HEK293 (cell line): ENCODE data around the gene ABCG4.

ENCODE experiments used
- GFI1B ChIP-seq: fragments of 450-650 bp; formaldehyde crosslinking; IDR thresholded peaks from 2 replicates; pipeline ENCODE4 v1.5.1; 2016; ENCODE audit warnings: missing biosample characterization, missing genetic modification characterization
- GLI2 ChIP-seq: fragments of 450-650 bp; formaldehyde crosslinking; IDR thresholded peaks from 2 replicates; pipeline ENCODE4; 2017; ENCODE audit warnings: missing biosample characterization, missing genetic modification characterization, low read depth, borderline replicate concordance
- KLF1 ChIP-seq: fragments of 450-650 bp; formaldehyde crosslinking; IDR thresholded peaks from 2 replicates; pipeline ENCODE4 v1.5.1; 2016; ENCODE audit warnings: missing biosample characterization, missing genetic modification characterization
- KLF10 ChIP-seq: fragments of 450-650 bp; IDR thresholded peaks from 2 replicates; pipeline ENCODE4 v1.5.1; 2018; ENCODE audit warnings: missing biosample characterization, mild to moderate bottlenecking, missing genetic modification characterization
- OSR2 ChIP-seq: fragments of 450-650 bp; formaldehyde crosslinking; IDR thresholded peaks from 2 replicates; pipeline ENCODE4 v1.5.1; 2016; ENCODE audit warnings: missing biosample characterization, missing genetic modification characterization
- RBAK ChIP-seq: fragments of 450-650 bp; formaldehyde crosslinking; IDR thresholded peaks from 2 replicates; pipeline ENCODE4 v1.5.1; 2016; ENCODE audit warnings: missing biosample characterization, missing genetic modification characterization
- SCRT2 ChIP-seq: fragments of 450-650 bp; formaldehyde crosslinking; IDR thresholded peaks from 2 replicates; pipeline ENCODE4 v1.5.1; 2016; ENCODE audit warnings: missing biosample characterization, missing genetic modification characterization
- WT1 ChIP-seq: fragments of 450-650 bp; formaldehyde crosslinking; IDR thresholded peaks from 2 replicates; pipeline ENCODE4 v1.5.1; 2016; ENCODE audit warnings: missing biosample characterization, missing genetic modification characterization
- ZBTB1 ChIP-seq: fragments of 450-650 bp; formaldehyde crosslinking; IDR thresholded peaks from 2 replicates; pipeline ENCODE4 v1.5.1; 2016; ENCODE audit warnings: missing biosample characterization, missing genetic modification characterization
- ZFP37 ChIP-seq: fragments of 450-650 bp; formaldehyde crosslinking; IDR thresholded peaks from 2 replicates; pipeline ENCODE4 v1.5.1; 2016; ENCODE audit warnings: missing biosample characterization, missing genetic modification characterization
- ZNF10 ChIP-seq: fragments of 450-650 bp; formaldehyde crosslinking; IDR thresholded peaks from 2 replicates; pipeline ENCODE4 v1.5.1; 2017; ENCODE audit warnings: missing biosample characterization, missing genetic modification characterization
- ZNF121 ChIP-seq: fragments of 450-650 bp; formaldehyde crosslinking; IDR thresholded peaks from 2 replicates; pipeline ENCODE4 v1.5.1; 2016; ENCODE audit warnings: missing biosample characterization, missing genetic modification characterization
- ZNF140 ChIP-seq: fragments of 450-650 bp; formaldehyde crosslinking; IDR thresholded peaks from 2 replicates; pipeline ENCODE4 v1.5.1; 2016; ENCODE audit warnings: missing biosample characterization, missing genetic modification characterization
- ZNF148 ChIP-seq: fragments of 450-650 bp; formaldehyde crosslinking; IDR thresholded peaks from 2 replicates; pipeline ENCODE4 v1.5.0; 2017; ENCODE audit warnings: missing biosample characterization, missing genetic modification characterization, borderline replicate concordance
- ZNF16 ChIP-seq: fragments of 450-650 bp; formaldehyde crosslinking; IDR thresholded peaks from 2 replicates; pipeline ENCODE4 v1.5.1; 2016; ENCODE audit warnings: low read depth, missing biosample characterization, missing genetic modification characterization
- ZNF174 ChIP-seq: fragments of 450-650 bp; formaldehyde crosslinking; IDR thresholded peaks from 2 replicates; pipeline ENCODE4 v1.5.0; 2017; ENCODE audit warnings: missing biosample characterization, mild to moderate bottlenecking, missing genetic modification characterization
- ZNF324 ChIP-seq: fragments of 450-650 bp; formaldehyde crosslinking; IDR thresholded peaks from 2 replicates; pipeline ENCODE4 v1.5.1; 2016; ENCODE audit warnings: missing biosample characterization, missing genetic modification characterization
- ZNF366 ChIP-seq: fragments of 450-650 bp; formaldehyde crosslinking; conservative IDR thresholded peaks from 2 replicates; pipeline ENCODE4 v1.5.1; 2016; ENCODE audit warnings: missing biosample characterization, missing genetic modification characterization
- ZNF544 ChIP-seq: fragments of 450-650 bp; formaldehyde crosslinking; IDR thresholded peaks from 2 replicates; pipeline ENCODE4 v1.5.0; 2017; ENCODE audit warnings: missing biosample characterization, missing genetic modification characterization
- ZNF560 ChIP-seq: fragments of 450-650 bp; formaldehyde crosslinking; IDR thresholded peaks from 2 replicates; pipeline ENCODE4 v1.5.1; 2017; ENCODE audit warnings: missing biosample characterization, missing genetic modification characterization, borderline replicate concordance
- ZNF596 ChIP-seq: fragments of 450-650 bp; IDR thresholded peaks from 2 replicates; pipeline ENCODE4 v1.5.0; 2018; ENCODE audit warnings: missing biosample characterization, mild to moderate bottlenecking, missing genetic modification characterization, moderate library complexity
- ZNF610 ChIP-seq: fragments of 450-650 bp; formaldehyde crosslinking; IDR thresholded peaks from 2 replicates; pipeline ENCODE4 v1.5.1; 2016; ENCODE audit warnings: missing biosample characterization, missing genetic modification characterization, borderline replicate concordance
- ZNF777 ChIP-seq: fragments of 450-650 bp; formaldehyde crosslinking; IDR thresholded peaks from 2 replicates; pipeline ENCODE4 v1.5.1; 2017; ENCODE audit warnings: missing biosample characterization, missing genetic modification characterization, borderline replicate concordance
- ZSCAN16 ChIP-seq: fragments of 450-650 bp; formaldehyde crosslinking; IDR thresholded peaks from 2 replicates; pipeline ENCODE4 v1.5.1; 2016; ENCODE audit warnings: missing biosample characterization, missing genetic modification characterization
- ZSCAN18 ChIP-seq: fragments of 450-650 bp; formaldehyde crosslinking; IDR thresholded peaks from 2 replicates; pipeline ENCODE4 v1.5.1; 2016; ENCODE audit warnings: missing biosample characterization, missing genetic modification characterization
- TF ChIP-seq, protein P1 (sequence below): fragments of 450-650 bp; formaldehyde crosslinking; IDR thresholded peaks from 2 replicates; pipeline ENCODE4 v1.5.1; 2016; ENCODE audit warnings: missing biosample characterization, missing genetic modification characterization, borderline replicate concordance
- TF ChIP-seq, protein P2 (sequence below): fragments of 450-650 bp; formaldehyde crosslinking; IDR thresholded peaks from 2 replicates; pipeline ENCODE4 v1.5.1; 2017; ENCODE audit warnings: missing biosample characterization, missing genetic modification characterization
- TF ChIP-seq, protein P3 (sequence below): fragments of 450-650 bp; formaldehyde crosslinking; IDR thresholded peaks from 2 replicates; pipeline ENCODE4 v1.5.1; 2016; ENCODE audit warnings: missing biosample characterization, missing genetic modification characterization, low read depth

The ABCG4 gene

GRCh38 chr11:119168471-119169281, 19.8 kb downstream of the ABCG4 start, which contains the start of gene NLRX1 (continued):
- TF ChIP-seq ZSCAN18 (tag by site-specific recombination) (0 out of 2 replicates have a peak, but pooled peaks have one; percentile 39), GFI1B (no peak), RBAK (no peak), ZNF140 (no peak), ZNF544 (tag by site-specific recombination) (no peak), ZNF148 (tag by site-specific recombination) (no peak), GLI2 (tag by site-specific recombination) (no peak), ZSCAN16 (no peak), OSR2 (tag by site-specific recombination) (no peak), ZNF777 (tag by site-specific recombination) (no peak), SCRT2 (tag by site-specific recombination) (no peak), KLF10 (0 out of 2 replicates have a peak, but pooled peaks have one; percentile 34), ZNF560 (no peak), ZNF121 (peak; percentile 86), WT1 (tag by site-specific recombination) (peak; percentile 25; the same call in 1 of the 2 replicates), ZNF596 (no peak), ZNF324 (tag by site-specific recombination) (peak; percentile 93), ZBTB1 (tag by site-specific recombination) (0 out of 2 replicates have a peak, but pooled peaks have one; percentile 24), ZNF10 (tag by site-specific recombination) (0 out of 2 replicates have a peak, but pooled peaks have one; percentile 16), ZNF610 (tag by site-specific recombination) (no peak), ZFP37 (tag by site-specific recombination) (0 out of 2 replicates have a peak, but pooled peaks have one; percentile 59), ZNF174 (tag by site-specific recombination) (no peak), KLF1 (tag by site-specific recombination) (no peak; the same call in 1 of the 2 replicates), ZNF366 (tag by site-specific recombination) (no peak), ZNF16 (tag by site-specific recombination) (no peak)
- TF ChIP-seq, protein P1, sequence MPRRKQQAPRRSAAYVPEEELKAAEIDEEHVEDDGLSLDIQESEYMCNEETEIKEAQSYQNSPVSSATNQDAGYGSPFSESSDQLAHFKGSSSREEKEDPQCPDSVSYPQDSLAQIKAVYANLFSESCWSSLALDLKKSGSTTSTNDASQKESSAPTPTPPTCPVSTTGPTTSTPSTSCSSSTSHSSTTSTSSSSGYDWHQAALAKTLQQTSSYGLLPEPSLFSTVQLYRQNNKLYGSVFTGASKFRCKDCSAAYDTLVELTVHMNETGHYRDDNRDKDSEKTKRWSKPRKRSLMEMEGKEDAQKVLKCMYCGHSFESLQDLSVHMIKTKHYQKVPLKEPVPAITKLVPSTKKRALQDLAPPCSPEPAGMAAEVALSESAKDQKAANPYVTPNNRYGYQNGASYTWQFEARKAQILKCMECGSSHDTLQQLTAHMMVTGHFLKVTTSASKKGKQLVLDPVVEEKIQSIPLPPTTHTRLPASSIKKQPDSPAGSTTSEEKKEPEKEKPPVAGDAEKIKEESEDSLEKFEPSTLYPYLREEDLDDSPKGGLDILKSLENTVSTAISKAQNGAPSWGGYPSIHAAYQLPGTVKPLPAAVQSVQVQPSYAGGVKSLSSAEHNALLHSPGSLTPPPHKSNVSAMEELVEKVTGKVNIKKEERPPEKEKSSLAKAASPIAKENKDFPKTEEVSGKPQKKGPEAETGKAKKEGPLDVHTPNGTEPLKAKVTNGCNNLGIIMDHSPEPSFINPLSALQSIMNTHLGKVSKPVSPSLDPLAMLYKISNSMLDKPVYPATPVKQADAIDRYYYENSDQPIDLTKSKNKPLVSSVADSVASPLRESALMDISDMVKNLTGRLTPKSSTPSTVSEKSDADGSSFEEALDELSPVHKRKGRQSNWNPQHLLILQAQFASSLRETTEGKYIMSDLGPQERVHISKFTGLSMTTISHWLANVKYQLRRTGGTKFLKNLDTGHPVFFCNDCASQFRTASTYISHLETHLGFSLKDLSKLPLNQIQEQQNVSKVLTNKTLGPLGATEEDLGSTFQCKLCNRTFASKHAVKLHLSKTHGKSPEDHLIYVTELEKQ (tag by site-specific recombination), result no peak
- TF ChIP-seq, protein P2, sequence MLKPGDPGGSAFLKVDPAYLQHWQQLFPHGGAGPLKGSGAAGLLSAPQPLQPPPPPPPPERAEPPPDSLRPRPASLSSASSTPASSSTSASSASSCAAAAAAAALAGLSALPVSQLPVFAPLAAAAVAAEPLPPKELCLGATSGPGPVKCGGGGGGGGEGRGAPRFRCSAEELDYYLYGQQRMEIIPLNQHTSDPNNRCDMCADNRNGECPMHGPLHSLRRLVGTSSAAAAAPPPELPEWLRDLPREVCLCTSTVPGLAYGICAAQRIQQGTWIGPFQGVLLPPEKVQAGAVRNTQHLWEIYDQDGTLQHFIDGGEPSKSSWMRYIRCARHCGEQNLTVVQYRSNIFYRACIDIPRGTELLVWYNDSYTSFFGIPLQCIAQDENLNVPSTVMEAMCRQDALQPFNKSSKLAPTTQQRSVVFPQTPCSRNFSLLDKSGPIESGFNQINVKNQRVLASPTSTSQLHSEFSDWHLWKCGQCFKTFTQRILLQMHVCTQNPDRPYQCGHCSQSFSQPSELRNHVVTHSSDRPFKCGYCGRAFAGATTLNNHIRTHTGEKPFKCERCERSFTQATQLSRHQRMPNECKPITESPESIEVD, result no peak
- TF ChIP-seq, protein P3, sequence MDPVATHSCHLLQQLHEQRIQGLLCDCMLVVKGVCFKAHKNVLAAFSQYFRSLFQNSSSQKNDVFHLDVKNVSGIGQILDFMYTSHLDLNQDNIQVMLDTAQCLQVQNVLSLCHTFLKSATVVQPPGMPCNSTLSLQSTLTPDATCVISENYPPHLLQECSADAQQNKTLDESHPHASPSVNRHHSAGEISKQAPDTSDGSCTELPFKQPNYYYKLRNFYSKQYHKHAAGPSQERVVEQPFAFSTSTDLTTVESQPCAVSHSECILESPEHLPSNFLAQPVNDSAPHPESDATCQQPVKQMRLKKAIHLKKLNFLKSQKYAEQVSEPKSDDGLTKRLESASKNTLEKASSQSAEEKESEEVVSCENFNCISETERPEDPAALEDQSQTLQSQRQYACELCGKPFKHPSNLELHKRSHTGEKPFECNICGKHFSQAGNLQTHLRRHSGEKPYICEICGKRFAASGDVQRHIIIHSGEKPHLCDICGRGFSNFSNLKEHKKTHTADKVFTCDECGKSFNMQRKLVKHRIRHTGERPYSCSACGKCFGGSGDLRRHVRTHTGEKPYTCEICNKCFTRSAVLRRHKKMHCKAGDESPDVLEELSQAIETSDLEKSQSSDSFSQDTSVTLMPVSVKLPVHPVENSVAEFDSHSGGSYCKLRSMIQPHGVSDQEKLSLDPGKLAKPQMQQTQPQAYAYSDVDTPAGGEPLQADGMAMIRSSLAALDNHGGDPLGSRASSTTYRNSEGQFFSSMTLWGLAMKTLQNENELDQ (tag by site-specific recombination), result no peak
